ENCODE results near the gene DSCAM.

DNA sequence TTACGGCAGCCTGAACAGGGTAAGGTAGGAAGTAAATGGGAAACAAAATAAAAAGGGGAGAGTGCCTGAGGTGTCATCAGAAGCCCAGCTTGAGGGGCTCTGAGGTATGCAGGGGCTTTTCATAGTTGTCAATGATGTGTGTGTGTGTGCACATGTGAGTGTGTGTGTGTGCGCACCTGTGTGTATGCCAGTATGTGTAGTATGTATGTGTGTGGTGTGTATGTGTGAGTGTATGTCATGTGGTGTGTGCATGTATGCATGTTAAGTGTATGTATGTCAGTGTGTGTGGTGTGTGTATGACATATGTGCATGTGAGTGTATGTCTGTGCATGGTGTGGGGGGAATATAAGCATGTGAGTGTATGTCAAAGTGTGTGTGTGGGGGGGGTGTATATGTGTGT, 184.1 kb downstream of the DSCAM start:
- TF ChIP-seq, protein P1, sequence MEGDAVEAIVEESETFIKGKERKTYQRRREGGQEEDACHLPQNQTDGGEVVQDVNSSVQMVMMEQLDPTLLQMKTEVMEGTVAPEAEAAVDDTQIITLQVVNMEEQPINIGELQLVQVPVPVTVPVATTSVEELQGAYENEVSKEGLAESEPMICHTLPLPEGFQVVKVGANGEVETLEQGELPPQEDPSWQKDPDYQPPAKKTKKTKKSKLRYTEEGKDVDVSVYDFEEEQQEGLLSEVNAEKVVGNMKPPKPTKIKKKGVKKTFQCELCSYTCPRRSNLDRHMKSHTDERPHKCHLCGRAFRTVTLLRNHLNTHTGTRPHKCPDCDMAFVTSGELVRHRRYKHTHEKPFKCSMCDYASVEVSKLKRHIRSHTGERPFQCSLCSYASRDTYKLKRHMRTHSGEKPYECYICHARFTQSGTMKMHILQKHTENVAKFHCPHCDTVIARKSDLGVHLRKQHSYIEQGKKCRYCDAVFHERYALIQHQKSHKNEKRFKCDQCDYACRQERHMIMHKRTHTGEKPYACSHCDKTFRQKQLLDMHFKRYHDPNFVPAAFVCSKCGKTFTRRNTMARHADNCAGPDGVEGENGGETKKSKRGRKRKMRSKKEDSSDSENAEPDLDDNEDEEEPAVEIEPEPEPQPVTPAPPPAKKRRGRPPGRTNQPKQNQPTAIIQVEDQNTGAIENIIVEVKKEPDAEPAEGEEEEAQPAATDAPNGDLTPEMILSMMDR (IDR thresholded peaks at IDR 0.05; ENCODE audit: low read length) = no peak
- no peak for TF ChIP-seq EZH2 (IDR thresholded peaks at IDR 0.05; ENCODE audit: borderline replicate concordance, low read length)

All from OCI-LY1 (cell line).